Keratinocyte (primary cell): ENCODE measurements around the gene NR6A1. TPM values are rescaled to one million over a fixed set of nuclear protein-coding genes. Genes with fewer than 3 reads are reported as not detected.

ENCODE experiments used
- DNase-seq: peaks from one replicate; pipeline ENCODE4 v3.0.0-alpha.2; 2011; ENCODE audit warnings: low read depth, missing footprints, low spot score
- FAIRE-seq: peaks from 2 replicates; lab custom pipeline; 2011; peaks lifted over from hg19 to GRCh38; lab: Jason Lieb, UNC
- H2AFZ ChIP-seq: 2 replicates; pipeline ENCODE4 v1.6.0; 2012; ENCODE audit warnings: low read length, control low read depth, inconsistent platforms; ENCODE audit not compliant: control insufficient read depth
- H3K27ac ChIP-seq: 2 replicates; pipeline ENCODE4 v1.5.1; 2011; ENCODE audit warnings: low read length; ENCODE audit not compliant: control insufficient read depth, insufficient read depth
- H3K27me3 ChIP-seq: 3 replicates; pipeline ENCODE4 v1.6.0; 2011; ENCODE audit warnings: low read length; ENCODE audit not compliant: control insufficient read depth, insufficient read depth; ENCODE audit errors: extremely low read depth
- H3K36me3 ChIP-seq, 2 experiments: 2 replicates in 1 of 2; 3 replicates in 1 of 2; pipeline ENCODE4 v1.5.1; 2011; ENCODE audit warnings: low read length in 2 of 2, mild to moderate bottlenecking in 1 of 2; ENCODE audit not compliant: control insufficient read depth in 2 of 2, insufficient read depth in 2 of 2; ENCODE audit errors: extremely low read depth in 1 of 2
- H3K4me1 ChIP-seq: 3 replicates; pipeline ENCODE4 v1.5.1; 2011; ENCODE audit warnings: low read length; ENCODE audit not compliant: control insufficient read depth, insufficient read depth; ENCODE audit errors: extremely low read depth
- H3K4me2 ChIP-seq: 3 replicates; pipeline ENCODE4 v1.6.0; 2011; ENCODE audit warnings: low read depth, low read length; ENCODE audit not compliant: control insufficient read depth, insufficient read depth; ENCODE audit errors: extremely low read depth
- H3K4me3 ChIP-seq, 3 experiments: fragments of 200-600 bp in 1 of 3; sonication (generic) in 1 of 3; 2 replicates in 2 of 3; 3 replicates in 1 of 3; pipeline ENCODE4 v1.5.1; 2011 to 2016; ENCODE audit warnings: low read length in 3 of 3, mild to moderate bottlenecking in 3 of 3, control low read depth in 2 of 3, inconsistent platforms in 1 of 3, low read depth in 1 of 3, mixed read lengths in 1 of 3, mixed run types in 1 of 3, moderate library complexity in 1 of 3; ENCODE audit not compliant: control insufficient read depth in 2 of 3, insufficient read depth in 2 of 3; ENCODE audit errors: extremely low read depth in 1 of 3
- H3K79me2 ChIP-seq: 2 replicates; pipeline ENCODE4 v1.6.0; 2012; ENCODE audit warnings: low read length; ENCODE audit not compliant: control insufficient read depth, insufficient read depth
- H3K9ac ChIP-seq: 3 replicates; pipeline ENCODE4 v1.6.0; 2011; ENCODE audit warnings: low read length; ENCODE audit not compliant: control insufficient read depth, insufficient read depth; ENCODE audit errors: extremely low read depth
- H3K9me1 ChIP-seq: 3 replicates; pipeline ENCODE4 v1.6.0; 2011; ENCODE audit warnings: low read length; ENCODE audit not compliant: control insufficient read depth, insufficient read depth; ENCODE audit errors: extremely low read depth
- H3K9me3 ChIP-seq: 2 replicates; pipeline ENCODE4 v1.5.1; 2012; ENCODE audit warnings: low read depth, low read length; ENCODE audit not compliant: control insufficient read depth
- H4K20me1 ChIP-seq: 3 replicates; pipeline ENCODE4 v1.6.0; 2011; ENCODE audit warnings: low read length; ENCODE audit not compliant: control insufficient read depth, insufficient read depth; ENCODE audit errors: extremely low read depth
- CTCF ChIP-seq, 3 experiments: IDR thresholded peaks in 1 of 3; conservative IDR thresholded peaks in 1 of 3; optimal IDR thresholded peaks in 1 of 3; 2 replicates in 2 of 3; 3 replicates in 1 of 3; pipeline versions ENCODE3 to v1.5.1; 2011; ENCODE audit warnings: low read length in 3 of 3, mild to moderate bottlenecking in 3 of 3, moderate library complexity in 2 of 3, control low read depth in 1 of 3, inconsistent platforms in 1 of 3; ENCODE audit not compliant: insufficient read depth in 2 of 3; ENCODE audit errors: extremely low read depth in 1 of 3
- EZH2 ChIP-seq: IDR thresholded peaks from one replicate; pipeline ENCODE4 v1.6.1; 2012; ENCODE audit warnings: inconsistent platforms, mild to moderate bottlenecking, low read length, moderate library complexity
- dilution Hi-C: fragments of 300-500 bp; cut with MboI; formaldehyde crosslinking; loops from one replicate; pipeline ENCODE4 v1.7.0; 2020; ENCODE audit warnings: low sequenced_read_pairs; ENCODE audit not compliant: extremely low pct_ligation_motif_present
- polyA plus RNA-seq, 5 experiments: library from polyadenylated mRNA; depleted of rRNA in 3 of 5; stranded (reverse) in 3 of 5; stranded (forward) in 1 of 5; unstranded in 1 of 5; fragments of >200 nt; gene quantifications; 1 replicate in 1 of 5; 2 replicates in 3 of 5; 3 replicates in 1 of 5; pipeline versions ENCODE4 v1.2.1 to v1.2.3, GENCODE V29; 2011 to 2012; ENCODE audit warnings: missing spikeins in 2 of 5, low read depth in 1 of 5, low replicate concordance in 1 of 5

The NR6A1 gene
- polyA plus RNA-seq, 1 donor (not counting 4 experiments of a cell fraction or from before 2014, with no cell fraction given), result 1.8 TPM

- H3K36me3 ChIP-seq, result no peaks in the 10 kb centered on the region
- no peak overlapping the region for H3K27ac ChIP-seq
- no peak overlapping the region for H2AFZ ChIP-seq
- no peaks in the 10 kb centered on the region for H3K9me1 ChIP-seq
- peaks cover 1% of the 10 kb centered on the region for H3K79me2 ChIP-seq
- no peak overlapping the region for H3K4me3 ChIP-seq
- no peak for TF ChIP-seq EZH2
- no peak for TF ChIP-seq CTCF (optimal IDR thresholded peaks at IDR 0.05 in 1 of 3, IDR thresholded peaks at IDR 0.05 in 1 of 3, conservative IDR thresholded peaks at IDR 0.05 in 1 of 3; ENCODE audit: extremely low read depth in 1 of 3, insufficient read depth in 2 of 3, low read length in 3 of 3)
- no peaks in the 10 kb centered on the region for H3K9me3 ChIP-seq
- FAIRE-seq (no peak), DNase-seq (no peak)
- dilution Hi-C loops, result no loop called here
- H3K4me2 ChIP-seq, result no peak overlapping the region
- H3K27me3 ChIP-seq, result no peaks in the 10 kb centered on the region
- H3K4me1 ChIP-seq, result peaks cover 9% of the 10 kb centered on the region
- no peaks in the 10 kb centered on the region for H4K20me1 ChIP-seq
- no peak overlapping the region for H3K9ac ChIP-seq
Observed at GRCh38 chr9:124761196-124761595, 9.9 kb downstream of the NR6A1 start.

GRCh38 chr9:124760719-124761118 lies 10.4 kb downstream of the NR6A1 start:
- no peaks in the 10 kb centered on the region for H3K27me3 ChIP-seq

More at GRCh38 chr9:124760719-124761118, 10.4 kb downstream of the NR6A1 start:
- Histone ChIP-seq H3K9ac (no peak overlapping the region), H3K9me3 (no peaks in the 10 kb centered on the region), H3K4me2 (no peak overlapping the region), H3K4me1 (peaks cover 9% of the 10 kb centered on the region), H3K4me3 (no peak overlapping the region), H4K20me1 (no peaks in the 10 kb centered on the region), H2AFZ (no peak overlapping the region), H3K36me3 (no peaks in the 10 kb centered on the region), H3K27ac (no peak overlapping the region), H3K79me2 (peaks cover 1% of the 10 kb centered on the region), H3K9me1 (no peaks in the 10 kb centered on the region)
- dilution Hi-C loops, result no loop called here
- FAIRE-seq (no peak), DNase-seq (no peak)
- no peak for TF ChIP-seq CTCF (optimal IDR thresholded peaks at IDR 0.05 in 1 of 3, IDR thresholded peaks at IDR 0.05 in 1 of 3, conservative IDR thresholded peaks at IDR 0.05 in 1 of 3; ENCODE audit: extremely low read depth in 1 of 3, insufficient read depth in 2 of 3, low read length in 3 of 3)
- no peak for TF ChIP-seq EZH2
